Kidney epithelial cell (primary cell): Measurements from ENCODE around the gene IGF2BP1. TPM values are rescaled to one million over a fixed set of nuclear protein-coding genes. Genes with fewer than 3 reads are reported as not detected.

Experiments
- DNase-seq: peaks from one replicate; pipeline ENCODE4 v3.0.0-alpha.2; 2010; ENCODE audit warnings: low read depth
- H3K27me3 ChIP-seq: 2 replicates; pipeline ENCODE4 v1.6.0; 2011; ENCODE audit warnings: low read length; ENCODE audit not compliant: control insufficient read depth, insufficient read depth
- H3K36me3 ChIP-seq: 2 replicates; pipeline ENCODE4 v1.5.1; 2011; ENCODE audit warnings: low read length; ENCODE audit not compliant: control insufficient read depth, insufficient read depth
- H3K4me3 ChIP-seq: 2 replicates; pipeline ENCODE4 v1.5.1; 2011; ENCODE audit warnings: low read depth, mild to moderate bottlenecking, control low read depth, low read length
- CTCF ChIP-seq: IDR thresholded peaks from 2 replicates; pipeline ENCODE4 v1.5.1; 2011; ENCODE audit warnings: mild to moderate bottlenecking, moderate library complexity, low read length, control low read depth, inconsistent platforms; ENCODE audit not compliant: insufficient read depth, poor library complexity, severe bottlenecking
- total RNA-seq: library from RNA; depleted of rRNA; stranded (reverse); fragments of >200 nt; gene quantifications from 2 replicates; pipeline ENCODE4 v1.2.3, GENCODE V29; 2015

Gene IGF2BP1
- total RNA-seq, 1 donor from 2014 or later: 10.2 TPM

- Histone ChIP-seq H3K27me3 (no peaks in the 10 kb centered on the region), H3K36me3 (no peaks in the 10 kb centered on the region), H3K4me3 (no peak overlapping the region)
- no peak for DNase-seq
- TF ChIP-seq CTCF: no peak
Measured at GRCh38 chr17:49028271-49028670, 31.1 kb downstream of the IGF2BP1 start.

GRCh38 chr17:49029801-49030200, 32.6 kb downstream of the IGF2BP1 start:
- no peaks in the 10 kb centered on the region for H3K36me3 ChIP-seq
- no peak overlapping the region for H3K4me3 ChIP-seq
- no peak for TF ChIP-seq CTCF
- no peak for DNase-seq
- no peaks in the 10 kb centered on the region for H3K27me3 ChIP-seq

- TF ChIP-seq CTCF: peak; percentile 70
- H3K4me3 ChIP-seq: no peak overlapping the region
- DNase-seq: no peak
- H3K36me3 ChIP-seq: no peaks in the 10 kb centered on the region
- no peaks in the 10 kb centered on the region for H3K27me3 ChIP-seq
Measured at GRCh38 chr17:49031965-49032928, 35.1 kb downstream of the IGF2BP1 start.

GRCh38 chr17:49035470-49036269, 38.5 kb downstream of the IGF2BP1 start:
- H3K27me3 ChIP-seq: no peaks in the 10 kb centered on the region
- DNase-seq: no peak
- TF ChIP-seq CTCF: peak; percentile 81
- H3K36me3 ChIP-seq: no peaks in the 10 kb centered on the region
- H3K4me3 ChIP-seq: peak overlapping the region; percentile 35

GRCh38 chr17:49036270-49036626, 39.1 kb downstream of the IGF2BP1 start:
- TF ChIP-seq CTCF: no peak
- no peak overlapping the region for H3K4me3 ChIP-seq
- no peak for DNase-seq

More at GRCh38 chr17:49036270-49036626, 39.1 kb downstream of the IGF2BP1 start:
- H3K27me3 ChIP-seq: no peaks in the 10 kb centered on the region
- no peaks in the 10 kb centered on the region for H3K36me3 ChIP-seq
